ENCODE data around the gene TPGS2.
"Not testable (repeated sequence)": the region's sequence is repeated elsewhere in the genome, so short reads cannot be mapped to it uniquely, and the experiment has no call there.

The TPGS2 gene

GRCh38 chr18:36772241-36772723 lies 56.5 kb downstream of the TPGS2 start:
- peak; percentile 56 for DNase-seq

- no peak for DNase-seq
Measured at GRCh38 chr18:36771245-36771644, 57.6 kb downstream of the TPGS2 start.

GRCh38 chr18:36770315-36770946 lies 58.4 kb downstream of the TPGS2 start:
- no peak for DNase-seq

- DNase-seq, result no peak
Measured at GRCh38 chr18:36769611-36770314, 59.0 kb downstream of the TPGS2 start.

- DNase-seq, result no peak
Measured at GRCh38 chr18:36769172-36769571, 59.6 kb downstream of the TPGS2 start.

GRCh38 chr18:36766836-36767235 lies 62.0 kb downstream of the TPGS2 start:
- no peak for DNase-seq

GRCh38 chr18:36762965-36763364 lies 65.8 kb downstream of the TPGS2 start:
- DNase-seq, result not testable (repeated sequence)

GRCh38 chr18:36762074-36762473 lies 66.7 kb downstream of the TPGS2 start:
- DNase-seq, result no peak

GRCh38 chr18:36761186-36761698 lies 67.6 kb downstream of the TPGS2 start:
- DNase-seq, result no peak

GRCh38 chr18:36760598-36760997 lies 68.2 kb downstream of the TPGS2 start:
- no peak for DNase-seq

GRCh38 chr18:36759167-36759776 lies 69.5 kb downstream of the TPGS2 start:
- DNase-seq, result no peak

GRCh38 chr18:36758623-36759022 lies 70.2 kb downstream of the TPGS2 start:
- no peak for DNase-seq

- peak; percentile 49 for DNase-seq
Measured at GRCh38 chr18:36757991-36758390, 70.8 kb downstream of the TPGS2 start.

GRCh38 chr18:36757081-36757480 lies 71.7 kb downstream of the TPGS2 start:
- peak; percentile 72 for DNase-seq

- DNase-seq, result peak; percentile 85
Measured at GRCh38 chr18:36756242-36756641, 72.6 kb downstream of the TPGS2 start.

- peak; percentile 35 for DNase-seq
Measured at GRCh38 chr18:36752929-36753865, 75.6 kb downstream of the TPGS2 start.

- no peak for DNase-seq
Measured at GRCh38 chr18:36745219-36745975, 83.4 kb downstream of the TPGS2 start.

- DNase-seq, result peak; percentile 31
Measured at GRCh38 chr18:36744261-36744876, 84.4 kb downstream of the TPGS2 start.
